Mesenteric fat pad (tissue), 1 donor: ENCODE data around the gene PROSER2. TPM values are rescaled to one million over a fixed set of nuclear protein-coding genes. Genes with fewer than 3 reads are reported as not detected.

Experiments used
- DNase-seq: peaks from one replicate; pipeline ENCODE4 v3.0.0-alpha.2; 2020; ENCODE audit warnings: low spot score
- total RNA-seq: library from RNA; stranded (reverse); fragmentation: NEBNext Ultra II Directional; extraction: Animal tissue kit (Norgen Biotek cat#: 25700); gene quantifications from one replicate; pipeline ENCODE4 v1.2.1, GENCODE V29; 2021
- donor health status: DM: yes; HTN: yes; CAD: no.

The PROSER2 gene
- total RNA-seq, 1 donor from 2014 or later = 9.1 TPM

GRCh38 chr10:11835061-11835460 lies 11.9 kb downstream of the PROSER2 start:
- no peak for DNase-seq

DNA sequence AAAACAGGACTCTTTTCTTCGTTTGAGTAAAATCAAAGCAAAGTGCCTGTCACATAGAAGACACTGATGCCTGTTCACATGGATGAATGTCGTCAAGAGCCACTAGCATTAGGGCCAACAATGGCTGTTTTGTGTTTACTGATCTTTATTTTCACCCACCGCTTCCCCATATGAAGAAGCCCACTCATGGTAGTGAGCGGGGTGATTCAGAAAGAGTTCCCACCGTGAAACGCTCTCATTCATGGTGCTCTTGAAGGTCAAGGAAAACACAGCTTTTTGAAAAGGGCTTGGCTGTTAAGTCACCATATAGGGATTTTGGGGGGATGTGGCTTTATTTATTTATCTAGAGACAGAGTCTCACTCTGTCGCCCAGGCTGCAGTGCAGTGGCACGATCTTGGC lies 12.5 kb downstream of the PROSER2 start:
- peak; percentile 39 for DNase-seq

GRCh38 chr10:11837372-11838161 lies 14.4 kb downstream of the PROSER2 start:
- DNase-seq = peak; percentile 43

- no peak for DNase-seq
Measured at GRCh38 chr10:11838298-11838852, 15.2 kb downstream of the PROSER2 start.

DNA sequence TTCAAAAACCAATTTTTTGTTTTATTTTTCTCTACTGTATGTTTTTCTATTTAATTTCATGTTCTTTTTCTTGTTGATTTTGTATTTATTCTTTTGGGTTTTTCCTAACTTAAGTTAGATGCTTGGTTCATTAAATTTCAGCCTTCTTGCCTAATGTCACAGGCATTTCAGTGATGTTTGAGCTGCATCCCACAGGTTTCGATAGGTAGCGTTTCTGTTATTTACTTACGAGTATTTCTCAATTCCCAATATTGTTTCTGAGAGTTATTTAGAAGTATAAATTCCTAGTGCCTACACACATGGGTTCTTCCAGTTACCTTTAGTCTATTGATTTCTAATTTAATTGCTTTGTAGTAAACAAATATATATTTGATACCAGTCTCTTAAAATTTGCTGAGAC lies 18.2 kb downstream of the PROSER2 start:
- no peak for DNase-seq

- no peak for DNase-seq
Measured at GRCh38 chr10:11842411-11842810, 19.3 kb downstream of the PROSER2 start.

GRCh38 chr10:11845113-11845512 lies 22.0 kb downstream of the PROSER2 start:
- peak; percentile 16 for DNase-seq

- no peak for DNase-seq
Measured at GRCh38 chr10:11846542-11846941, 23.4 kb downstream of the PROSER2 start.

DNA sequence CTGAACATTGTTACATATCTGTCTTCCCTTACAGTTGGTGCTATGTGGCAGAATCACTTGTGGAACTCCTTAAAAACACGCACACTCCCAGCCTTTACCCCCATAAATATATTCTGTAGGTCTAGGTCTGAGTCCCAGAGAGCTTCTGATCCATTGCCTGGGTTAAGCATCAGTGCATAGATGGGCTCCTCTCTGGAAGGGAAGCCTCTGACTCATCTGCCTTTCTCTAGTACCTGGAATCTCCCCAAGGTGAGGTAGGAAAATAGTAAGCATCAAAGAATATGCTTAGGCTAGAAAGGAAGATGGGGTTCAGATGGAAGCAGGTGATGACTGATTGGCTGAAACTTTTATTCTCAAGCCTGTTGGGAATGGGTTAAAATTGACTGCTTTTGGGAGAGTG lies 26.1 kb downstream of the PROSER2 start:
- no peak for DNase-seq

DNA sequence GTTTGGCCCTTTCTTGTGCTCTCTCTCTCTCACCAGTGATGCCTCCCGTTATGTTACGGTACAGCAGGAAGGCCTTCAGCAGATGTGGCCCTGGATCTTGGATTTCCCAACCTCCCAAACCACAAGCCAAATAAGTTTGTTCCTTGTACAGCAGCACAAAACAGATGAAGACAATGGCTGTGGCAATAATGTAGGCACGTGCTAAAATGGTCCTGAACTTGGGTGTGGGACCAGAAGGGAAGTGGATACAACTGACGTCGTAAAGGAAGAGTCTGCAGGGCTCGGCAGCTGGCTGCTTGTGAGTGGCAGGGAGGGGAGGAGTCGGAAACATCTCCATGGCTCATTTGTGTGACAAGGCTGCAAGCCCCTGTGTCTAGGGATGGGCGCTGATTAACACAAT lies 26.8 kb downstream of the PROSER2 start:
- DNase-seq = no peak

GRCh38 chr10:11851910-11852309 lies 28.8 kb downstream of the PROSER2 start:
- peak; percentile 89 for DNase-seq

- DNase-seq = peak; percentile 78
Measured at GRCh38 chr10:11852637-11853036, 29.5 kb downstream of the PROSER2 start.

GRCh38 chr10:11853468-11853867 lies 30.3 kb downstream of the PROSER2 start:
- DNase-seq = peak; percentile 30

DNA sequence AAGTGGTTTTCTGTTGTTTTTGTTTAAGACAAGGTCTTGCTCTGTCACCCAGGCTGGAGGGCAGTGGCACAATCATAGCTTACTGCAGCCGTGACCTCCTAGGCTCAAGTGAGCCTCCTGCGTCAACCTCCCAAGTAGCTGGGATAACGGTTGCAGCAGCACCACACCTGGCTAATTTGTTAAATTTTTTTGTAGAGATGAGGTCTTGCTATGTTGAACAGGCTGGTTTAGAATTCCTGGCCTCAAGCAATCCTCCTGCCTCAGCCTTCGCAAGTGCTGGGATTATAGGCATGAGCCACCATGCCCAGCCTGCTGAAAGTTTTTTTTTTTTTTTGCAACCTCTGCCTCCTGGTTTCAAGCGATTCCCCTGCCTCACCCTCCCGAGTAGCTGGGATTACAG lies 31.1 kb downstream of the PROSER2 start:
- no peak for DNase-seq

- peak; percentile 86 for DNase-seq
Measured at GRCh38 chr10:11856089-11856488, 32.9 kb downstream of the PROSER2 start.

DNA sequence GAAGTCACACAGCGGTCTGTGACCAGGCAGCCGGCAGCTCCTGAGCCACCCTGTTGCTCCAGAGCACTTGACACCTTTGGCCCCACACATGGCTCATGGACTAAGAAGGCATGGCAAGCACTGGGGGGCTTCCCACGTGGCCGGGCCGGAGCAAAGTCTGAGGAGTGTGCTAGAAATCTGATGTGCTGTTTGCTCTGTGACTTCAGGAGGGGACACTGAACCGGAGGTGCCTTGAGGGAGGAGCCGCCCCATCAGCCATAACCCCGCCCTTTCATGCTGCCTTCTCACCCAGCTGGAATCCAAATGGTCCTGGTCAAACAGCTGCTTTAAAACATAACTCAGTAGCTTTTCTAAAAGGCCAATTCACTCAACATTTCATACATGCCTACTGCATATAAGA lies 33.5 kb downstream of the PROSER2 start:
- no peak for DNase-seq

GRCh38 chr10:11858093-11858492 lies 34.9 kb downstream of the PROSER2 start:
- no peak for DNase-seq

- DNase-seq = peak; percentile 47
Measured at GRCh38 chr10:11861341-11861740, 38.2 kb downstream of the PROSER2 start.

GRCh38 chr10:11861811-11862428 lies 38.8 kb downstream of the PROSER2 start:
- DNase-seq = peak; percentile 53

DNA sequence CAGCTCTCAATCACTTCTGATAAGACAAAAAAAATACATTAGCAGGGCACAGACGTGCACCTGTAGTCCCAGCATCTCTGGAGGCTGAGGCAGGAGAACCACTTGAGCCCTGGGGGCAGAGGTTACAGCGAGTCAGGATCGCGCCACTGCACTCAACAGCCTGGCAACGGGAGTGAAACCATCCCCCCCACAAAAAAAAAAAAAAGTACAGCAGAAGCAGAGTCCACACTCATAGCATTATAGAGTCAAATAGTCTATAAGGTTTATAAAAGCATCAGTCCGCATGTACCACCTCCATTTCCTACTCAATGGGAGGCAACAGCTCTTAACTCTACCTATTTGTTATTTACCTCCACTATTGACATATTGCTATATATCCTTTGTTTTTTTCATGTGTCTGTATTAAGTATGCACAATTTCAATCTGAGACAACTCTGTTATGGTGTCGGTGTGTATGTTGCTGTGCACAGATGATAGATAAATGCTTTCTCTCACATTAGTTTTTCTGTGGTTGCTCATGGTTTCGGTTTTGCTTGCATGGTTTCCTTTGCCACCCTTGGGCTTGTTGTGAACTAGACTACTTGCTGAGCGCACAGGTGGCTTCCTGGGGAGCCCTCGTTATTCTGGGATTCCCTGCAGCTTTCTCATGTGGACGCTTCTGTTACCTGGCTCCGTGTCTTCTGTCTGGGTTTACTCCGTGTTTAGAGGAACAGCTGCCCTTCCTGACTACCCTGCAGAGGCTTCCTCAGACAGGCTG lies 40.4 kb downstream of the PROSER2 start:
- peak; percentile 22 for DNase-seq

DNA sequence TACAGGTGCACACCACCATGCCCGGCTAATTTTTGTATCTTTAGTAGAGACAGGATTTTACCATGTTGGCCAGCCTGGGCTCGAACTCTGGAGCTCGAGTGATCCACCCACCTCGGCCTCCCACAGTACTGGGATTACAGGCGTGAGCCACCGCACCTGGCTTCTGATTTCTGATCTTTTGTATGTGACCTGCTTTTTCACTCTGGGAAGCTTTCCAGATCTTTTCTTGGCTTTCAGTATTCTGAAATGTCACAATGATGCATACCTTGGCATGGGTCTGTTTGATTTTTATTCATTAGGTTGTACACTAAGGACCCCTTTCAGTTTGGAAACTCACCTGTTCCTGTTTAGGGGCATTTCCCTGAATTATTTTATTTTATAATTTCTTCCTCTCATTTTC lies 41.6 kb downstream of the PROSER2 start:
- DNase-seq = no peak

DNA sequence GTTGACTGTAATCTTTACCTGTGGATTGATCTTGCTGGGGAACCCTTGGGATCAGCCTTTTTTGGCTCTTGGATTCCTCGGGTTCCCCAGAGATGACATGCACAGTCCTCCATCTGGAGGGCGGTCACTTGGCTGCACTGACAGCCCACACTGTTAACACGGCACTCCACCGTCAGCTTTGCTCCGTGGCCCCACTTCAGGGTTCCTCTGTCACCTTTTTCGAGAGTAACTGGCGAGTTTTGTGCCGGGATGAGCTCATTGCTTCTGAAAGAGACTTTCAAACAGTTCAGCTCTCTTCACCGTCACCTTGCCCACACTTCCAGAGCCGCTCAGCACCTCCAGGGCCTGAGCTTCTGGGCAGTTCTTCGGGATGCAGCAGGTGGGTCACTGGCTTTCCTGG lies 42.4 kb downstream of the PROSER2 start:
- DNase-seq = no peak
